ENCODE data around the gene REV1.

REV1 gene

DNA sequence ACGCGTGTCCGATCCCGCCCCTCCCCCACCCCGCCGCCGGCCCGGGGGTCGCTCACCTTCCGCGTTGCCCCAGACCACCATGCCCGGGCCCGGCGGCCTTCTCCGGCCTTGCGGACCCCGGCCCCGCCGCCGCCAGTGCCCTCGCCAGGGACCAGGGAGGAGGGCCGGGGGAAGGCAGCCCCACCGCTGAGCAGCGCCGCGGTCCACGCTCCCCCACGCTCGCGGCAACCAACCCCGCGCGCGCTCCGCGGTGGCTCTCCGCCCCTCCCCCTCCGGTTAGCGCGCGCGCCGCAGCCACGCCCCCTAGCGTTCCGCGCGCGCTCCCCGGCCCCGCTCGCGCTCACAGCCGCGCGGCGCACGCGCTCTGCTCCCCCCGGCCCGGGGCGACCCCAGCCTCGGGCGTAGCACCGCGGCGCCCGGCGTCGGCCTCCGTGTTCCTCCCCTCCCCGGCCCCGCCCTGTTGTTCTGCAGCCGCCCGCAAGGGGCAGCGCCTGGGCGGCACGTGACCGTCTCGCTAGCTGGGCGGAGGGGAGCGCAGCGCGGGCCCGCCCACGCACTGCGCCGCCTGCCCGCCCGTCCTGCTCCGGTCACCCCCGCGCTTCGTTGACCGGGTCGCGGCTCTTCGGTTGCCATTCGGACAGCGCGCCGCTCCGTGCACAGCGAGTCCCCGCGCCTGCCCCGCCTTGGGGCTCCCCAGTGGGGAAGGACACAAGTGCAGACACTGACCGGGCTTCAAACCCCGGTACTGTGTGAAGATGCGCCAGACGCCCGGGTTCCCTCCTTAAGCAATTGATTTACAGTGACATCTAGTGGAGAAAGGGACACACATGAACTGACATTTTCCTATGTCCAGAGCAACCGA lies at the start of gene REV1:
TSS of gene REV1 (minus strand) at position 257 of the 862 bp plus-strand sequence. CDS start 25,042 bp downstream, outside the sequence.
- TF ChIP-seq, protein P1, sequence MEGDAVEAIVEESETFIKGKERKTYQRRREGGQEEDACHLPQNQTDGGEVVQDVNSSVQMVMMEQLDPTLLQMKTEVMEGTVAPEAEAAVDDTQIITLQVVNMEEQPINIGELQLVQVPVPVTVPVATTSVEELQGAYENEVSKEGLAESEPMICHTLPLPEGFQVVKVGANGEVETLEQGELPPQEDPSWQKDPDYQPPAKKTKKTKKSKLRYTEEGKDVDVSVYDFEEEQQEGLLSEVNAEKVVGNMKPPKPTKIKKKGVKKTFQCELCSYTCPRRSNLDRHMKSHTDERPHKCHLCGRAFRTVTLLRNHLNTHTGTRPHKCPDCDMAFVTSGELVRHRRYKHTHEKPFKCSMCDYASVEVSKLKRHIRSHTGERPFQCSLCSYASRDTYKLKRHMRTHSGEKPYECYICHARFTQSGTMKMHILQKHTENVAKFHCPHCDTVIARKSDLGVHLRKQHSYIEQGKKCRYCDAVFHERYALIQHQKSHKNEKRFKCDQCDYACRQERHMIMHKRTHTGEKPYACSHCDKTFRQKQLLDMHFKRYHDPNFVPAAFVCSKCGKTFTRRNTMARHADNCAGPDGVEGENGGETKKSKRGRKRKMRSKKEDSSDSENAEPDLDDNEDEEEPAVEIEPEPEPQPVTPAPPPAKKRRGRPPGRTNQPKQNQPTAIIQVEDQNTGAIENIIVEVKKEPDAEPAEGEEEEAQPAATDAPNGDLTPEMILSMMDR (IDR thresholded peaks at IDR 0.05; ENCODE audit: control insufficient read depth, extremely low read depth, insufficient read depth): peak; percentile 66
- peak; percentile 78 for DNase-seq (ENCODE audit: low read depth)
- H3K4me3 ChIP-seq (ENCODE audit: low read depth, low read length): peak within 1 kb of the TSS; percentile 86

DNA sequence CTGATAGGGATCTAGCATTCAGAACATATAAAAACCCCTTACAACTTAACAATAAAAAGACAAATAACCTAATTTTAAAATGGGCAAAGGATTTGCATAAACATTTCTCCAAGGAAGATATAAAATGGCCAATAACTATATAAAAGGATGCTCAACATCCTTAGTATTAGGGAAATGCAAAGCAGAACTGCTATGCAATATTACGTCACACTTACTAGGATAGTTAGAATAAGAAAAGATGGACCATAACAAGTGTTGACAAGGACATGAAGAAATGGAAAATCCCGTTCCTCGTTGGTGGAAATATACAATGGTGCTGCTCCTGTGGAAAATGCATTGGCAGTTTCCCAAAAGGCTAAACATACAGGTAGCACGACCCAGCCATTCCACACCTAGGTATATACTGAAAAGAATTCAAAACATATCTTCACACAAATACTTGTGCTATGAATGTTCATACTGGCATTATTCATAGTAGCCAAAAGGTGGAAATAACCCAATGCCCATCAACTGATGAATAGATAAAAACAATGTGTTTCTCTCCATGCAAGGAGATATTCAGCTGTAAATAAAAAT lies 48.2 kb upstream of the REV1 start:
- no peak overlapping the region for H3K4me3 ChIP-seq (ENCODE audit: low read depth, low read length)
- DNase-seq (ENCODE audit: low read depth): no peak
- TF ChIP-seq, protein P1 (IDR thresholded peaks at IDR 0.05; ENCODE audit: control insufficient read depth, extremely low read depth, insufficient read depth): no peak

DNA sequence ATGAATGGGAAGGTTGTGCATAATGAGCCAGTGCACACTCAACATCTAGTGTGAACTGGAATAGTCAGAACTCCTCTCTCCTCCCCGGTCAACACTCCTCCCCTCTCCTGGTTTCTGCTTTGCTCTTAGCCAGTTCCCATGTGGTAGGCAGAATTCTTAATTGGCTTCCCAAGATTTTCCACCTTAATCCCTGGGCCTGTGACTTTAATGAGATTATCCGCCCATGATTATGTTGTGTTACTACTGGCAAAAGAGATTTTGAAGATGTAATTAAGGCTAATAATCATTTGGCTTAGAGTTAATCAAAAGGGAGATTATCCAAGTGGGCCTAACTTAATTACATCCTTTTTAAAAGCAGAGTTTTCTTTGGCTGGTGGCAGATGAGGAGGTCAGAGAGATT lies 34.2 kb upstream of the REV1 start:
- TF ChIP-seq, protein P1 (IDR thresholded peaks at IDR 0.05; ENCODE audit: control insufficient read depth, extremely low read depth, insufficient read depth): no peak
- DNase-seq (ENCODE audit: low read depth): no peak
- no peak overlapping the region for H3K4me3 ChIP-seq (ENCODE audit: low read depth, low read length)

DNA sequence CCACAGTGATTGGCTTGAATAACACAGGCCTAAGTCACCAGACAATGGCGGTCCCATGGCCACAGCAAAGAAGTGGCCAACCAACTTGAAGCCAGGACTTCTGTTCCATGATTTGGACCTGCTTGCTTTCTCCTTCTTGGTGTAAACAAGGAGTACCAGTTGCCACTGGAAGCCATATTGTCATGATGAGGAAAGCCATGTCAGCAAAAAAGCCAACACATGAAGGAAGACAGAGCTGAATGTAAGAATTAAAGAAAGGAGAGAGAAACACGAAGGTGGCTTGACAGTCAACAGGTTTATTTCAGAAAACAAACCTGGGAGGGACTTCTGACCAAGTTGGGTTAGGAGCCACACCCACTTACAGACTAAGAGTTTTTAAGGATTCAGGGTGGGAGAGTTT lies 32.3 kb upstream of the REV1 start:
- DNase-seq (ENCODE audit: low read depth): no peak
- TF ChIP-seq, protein P1 (IDR thresholded peaks at IDR 0.05; ENCODE audit: control insufficient read depth, extremely low read depth, insufficient read depth): no peak
- no peak overlapping the region for H3K4me3 ChIP-seq (ENCODE audit: low read depth, low read length)

DNA sequence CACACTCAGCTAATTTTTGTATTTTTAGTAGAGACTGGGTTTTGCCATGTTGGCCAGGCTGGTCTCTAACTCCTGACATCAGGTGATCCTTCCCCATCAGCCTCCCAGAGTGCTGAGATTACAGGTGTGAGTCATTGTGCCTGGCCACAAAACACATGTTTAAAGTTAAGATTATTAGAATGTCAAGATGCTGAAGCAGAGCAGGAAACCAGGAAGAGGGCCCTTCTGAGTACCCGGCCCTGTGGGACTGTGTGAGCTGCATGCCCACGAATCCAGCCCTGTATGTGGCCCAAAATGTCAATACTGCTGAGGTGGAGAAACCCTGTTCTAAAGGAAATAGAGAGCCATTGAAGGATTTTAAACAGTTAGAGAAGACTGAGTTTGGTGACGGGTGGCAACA lies 31.0 kb upstream of the REV1 start:
- no peak overlapping the region for H3K4me3 ChIP-seq (ENCODE audit: low read depth, low read length)
- DNase-seq (ENCODE audit: low read depth): no peak
- TF ChIP-seq, protein P1 (IDR thresholded peaks at IDR 0.05; ENCODE audit: control insufficient read depth, extremely low read depth, insufficient read depth): no peak

DNA sequence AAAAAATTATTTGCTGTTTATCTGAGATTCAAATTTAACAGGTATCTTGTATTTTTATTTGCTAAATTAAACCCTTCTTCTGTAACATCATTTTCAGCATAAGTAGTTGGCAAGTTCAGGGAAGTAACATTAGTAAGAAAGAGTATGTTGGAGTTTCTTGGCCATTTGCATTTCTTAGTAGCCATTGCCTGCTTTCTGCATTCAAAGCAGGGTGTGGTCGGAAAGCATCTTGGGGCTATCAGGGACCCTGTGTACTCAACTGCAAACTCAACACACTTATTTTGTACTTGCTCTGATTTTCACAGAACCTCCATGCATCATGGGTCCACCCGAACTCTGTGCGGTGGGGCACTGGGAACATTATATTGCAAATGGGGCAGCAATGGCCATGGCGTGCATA lies 30.4 kb upstream of the REV1 start:
- no peak overlapping the region for H3K4me3 ChIP-seq (ENCODE audit: low read depth, low read length)
- TF ChIP-seq, protein P1 (IDR thresholded peaks at IDR 0.05; ENCODE audit: control insufficient read depth, extremely low read depth, insufficient read depth): no peak
- DNase-seq (ENCODE audit: low read depth): no peak
